ENCODE results near the gene RBM20.
"Not testable (repeated sequence)": the region's sequence is repeated elsewhere in the genome, so short reads cannot be mapped to it uniquely, and the experiment has no call there.

The RBM20 gene

GRCh38 chr10:110636932-110637557 lies 7.1 kb upstream of the RBM20 start:
- peaks cover 14% of the 10 kb centered on the region for H3K4me1 Mint-ChIP-seq
- no peaks in the 10 kb centered on the region for H3K36me3 Mint-ChIP-seq (ENCODE audit: low read depth)
- no peaks in the 10 kb centered on the region for H3K9me3 Mint-ChIP-seq
- ATAC-seq (no peak), DNase-seq (no peak)
- H3K27me3 Mint-ChIP-seq: peaks cover 19% of the 10 kb centered on the region
- H3K27ac Mint-ChIP-seq: no peak overlapping the region
- H3K4me3 Mint-ChIP-seq: no peak overlapping the region

DNA sequence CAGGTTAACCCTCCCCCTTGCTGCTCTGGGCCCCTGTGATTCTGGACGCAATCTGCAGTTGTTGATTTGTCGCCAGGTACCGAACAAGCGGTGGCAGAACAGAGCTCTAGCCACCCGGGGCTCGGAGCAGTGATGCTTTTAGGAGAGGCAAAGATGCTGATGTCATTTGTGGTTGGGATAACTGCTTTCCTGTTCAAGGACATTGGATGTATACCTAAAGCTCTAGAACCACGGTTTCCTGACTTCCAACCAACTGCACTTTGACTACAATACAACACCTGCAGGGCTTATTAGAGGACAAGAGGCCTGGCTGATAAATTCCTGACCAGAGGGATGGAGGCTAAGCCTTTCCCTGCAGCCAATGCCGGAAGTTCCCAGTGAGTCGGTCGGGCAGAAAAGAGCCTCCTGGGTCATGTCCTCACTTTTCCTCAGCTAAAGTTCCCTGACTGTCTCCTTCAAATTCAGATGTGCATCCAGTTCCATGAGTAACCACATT lies 6.5 kb upstream of the RBM20 start:
- Mint-ChIP-seq H3K27ac (no peak overlapping the region), H3K27me3 (peaks cover 25% of the 10 kb centered on the region), H3K36me3 (ENCODE audit: low read depth) (no peaks in the 10 kb centered on the region), H3K9me3 (no peaks in the 10 kb centered on the region), H3K4me3 (no peak overlapping the region), H3K4me1 (peaks cover 19% of the 10 kb centered on the region)
- ATAC-seq: no peak
- DNase-seq: no peak

DNA sequence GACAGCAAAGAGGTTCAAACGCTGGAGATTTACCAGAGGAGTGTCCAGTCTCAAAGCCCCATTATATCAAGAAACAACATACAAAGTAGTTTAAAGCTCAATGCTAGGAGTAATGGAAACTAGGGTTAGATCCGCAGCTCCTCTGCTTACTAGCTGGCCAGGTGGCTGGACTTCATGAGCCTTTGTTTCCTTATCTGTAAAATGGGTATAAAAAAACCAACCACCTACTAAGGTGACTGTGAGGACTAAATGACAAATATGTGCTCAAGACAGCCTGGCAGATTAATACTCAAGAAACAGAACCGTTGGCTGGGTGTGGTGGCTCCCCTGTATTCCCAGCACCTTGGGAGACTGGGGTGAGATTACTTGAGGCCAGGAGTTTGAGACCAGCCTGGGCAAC lies 5.8 kb upstream of the RBM20 start:
- no peaks in the 10 kb centered on the region for H3K36me3 Mint-ChIP-seq (ENCODE audit: low read depth)
- H3K4me1 Mint-ChIP-seq: peaks cover 26% of the 10 kb centered on the region
- no peak for ATAC-seq
- no peaks in the 10 kb centered on the region for H3K9me3 Mint-ChIP-seq
- no peak overlapping the region for H3K27ac Mint-ChIP-seq
- no peak for DNase-seq
- H3K27me3 Mint-ChIP-seq: peaks cover 32% of the 10 kb centered on the region
- no peak overlapping the region for H3K4me3 Mint-ChIP-seq

DNA sequence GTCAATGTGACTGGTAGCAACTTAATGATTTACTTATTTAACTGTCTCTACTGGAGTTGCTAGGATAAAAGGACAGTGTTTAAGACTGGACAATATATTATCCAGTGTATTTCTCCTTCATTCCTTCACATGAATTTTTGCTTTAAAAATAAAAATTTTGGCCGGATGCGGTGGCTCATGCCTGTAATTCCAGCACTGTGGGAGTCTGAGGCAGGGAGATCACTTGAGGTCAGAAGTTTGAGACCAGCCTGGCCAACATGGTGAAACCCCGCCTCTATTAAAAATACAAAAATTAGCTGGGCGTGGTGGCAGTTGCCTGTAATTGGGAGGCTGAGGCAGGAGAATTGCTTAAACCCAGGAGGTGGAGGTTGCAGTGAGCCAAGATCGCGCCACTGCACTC lies 5.1 kb upstream of the RBM20 start:
- H3K9me3 Mint-ChIP-seq; ATAC-seq; DNase-seq; H3K27ac Mint-ChIP-seq; H3K36me3 Mint-ChIP-seq (ENCODE audit: low read depth); H3K4me3 Mint-ChIP-seq: not testable (repeated sequence)
- Mint-ChIP-seq H3K27me3 (peaks cover 34% of the 10 kb centered on the region), H3K4me1 (peaks cover 28% of the 10 kb centered on the region)

GRCh38 chr10:110639858-110640257 lies 4.3 kb upstream of the RBM20 start:
- not testable (repeated sequence) for DNase-seq; H3K36me3 Mint-ChIP-seq (ENCODE audit: low read depth); ATAC-seq; H3K27ac Mint-ChIP-seq; H3K9me3 Mint-ChIP-seq; H3K4me3 Mint-ChIP-seq
- Mint-ChIP-seq H3K27me3 (peaks cover 38% of the 10 kb centered on the region), H3K4me1 (peaks cover 32% of the 10 kb centered on the region)

DNA sequence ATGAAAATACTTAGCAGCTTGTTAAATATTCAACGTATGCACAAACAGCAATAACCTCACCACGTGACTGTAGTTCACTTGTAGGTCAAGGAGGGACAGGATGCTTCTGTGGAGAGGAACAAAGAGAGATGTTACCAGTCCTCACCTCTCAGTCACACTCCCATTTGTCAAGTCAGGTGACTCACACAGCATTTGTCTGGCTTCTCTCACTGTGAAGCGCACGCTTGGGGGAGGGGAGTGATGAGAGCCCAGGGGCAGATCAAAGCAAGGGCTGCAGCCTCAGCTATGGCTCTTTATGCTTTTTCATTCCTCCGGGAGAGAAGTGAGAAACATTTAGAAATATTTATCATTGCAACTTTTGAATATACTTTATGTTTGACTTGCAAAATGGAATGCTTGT lies 2.9 kb upstream of the RBM20 start:
- Mint-ChIP-seq H3K4me1 (peaks cover 33% of the 10 kb centered on the region), H3K9me3 (no peaks in the 10 kb centered on the region), H3K36me3 (ENCODE audit: low read depth) (no peaks in the 10 kb centered on the region), H3K27me3 (peaks cover 46% of the 10 kb centered on the region), H3K4me3 (no peak overlapping the region), H3K27ac (peak overlapping the region; percentile 36)
- DNase-seq (peak; percentile 51), ATAC-seq (peak; percentile 88)

GRCh38 chr10:110642204-110643034 lies 1.7 kb upstream of the RBM20 start:
- Mint-ChIP-seq H3K9me3 (no peaks in the 10 kb centered on the region), H3K27ac (peak overlapping the region; percentile 43), H3K4me1 (peaks cover 33% of the 10 kb centered on the region), H3K36me3 (ENCODE audit: low read depth) (no peaks in the 10 kb centered on the region), H3K4me3 (peak overlapping the region; percentile 82), H3K27me3 (peaks cover 53% of the 10 kb centered on the region)
- no peak for ATAC-seq
- DNase-seq: no peak

- Mint-ChIP-seq H3K9me3 (no peaks in the 10 kb centered on the region), H3K27me3 (peaks cover 55% of the 10 kb centered on the region), H3K27ac (no peak overlapping the region), H3K4me3 (peak overlapping the region; percentile 82), H3K4me1 (peaks cover 33% of the 10 kb centered on the region), H3K36me3 (ENCODE audit: low read depth) (no peaks in the 10 kb centered on the region)
- no peak for DNase-seq
- no peak for ATAC-seq
Measured at GRCh38 chr10:110643035-110643652, 992 bp upstream of the RBM20 start.

GRCh38 chr10:110644598-110645462 lies 694 bp downstream of the RBM20 start:
- H3K4me1 Mint-ChIP-seq: peaks cover 38% of the 10 kb centered on the region
- no peak for DNase-seq
- ATAC-seq: no peak
- peaks cover 67% of the 10 kb centered on the region for H3K27me3 Mint-ChIP-seq
- H3K4me3 Mint-ChIP-seq: peak overlapping the region; percentile 71
- no peaks in the 10 kb centered on the region for H3K9me3 Mint-ChIP-seq
- H3K27ac Mint-ChIP-seq: no peak overlapping the region
- no peaks in the 10 kb centered on the region for H3K36me3 Mint-ChIP-seq (ENCODE audit: low read depth)

GRCh38 chr10:110646417-110647135 lies 2.4 kb downstream of the RBM20 start:
- Mint-ChIP-seq H3K27ac (no peak overlapping the region), H3K27me3 (peaks cover 65% of the 10 kb centered on the region), H3K36me3 (ENCODE audit: low read depth) (no peaks in the 10 kb centered on the region), H3K9me3 (no peaks in the 10 kb centered on the region), H3K4me1 (peaks cover 45% of the 10 kb centered on the region), H3K4me3 (no peak overlapping the region)
- no peak for DNase-seq
- no peak for ATAC-seq

DNA sequence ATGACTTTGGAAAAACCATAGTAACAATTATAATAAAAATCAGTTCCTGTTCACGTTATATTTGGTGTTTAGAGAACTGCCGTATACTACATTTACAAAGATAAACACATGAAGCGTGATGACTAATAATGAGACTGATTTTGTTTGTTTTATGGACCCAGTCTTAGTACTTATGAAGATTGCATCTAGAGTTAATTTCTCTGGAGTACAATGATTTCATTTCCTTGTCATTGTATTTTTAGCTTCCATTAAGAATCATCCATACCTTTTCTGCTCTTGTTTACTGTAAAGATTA lies 2.9 kb downstream of the RBM20 start:
- peaks cover 60% of the 10 kb centered on the region for H3K27me3 Mint-ChIP-seq
- no peak overlapping the region for H3K4me3 Mint-ChIP-seq
- H3K36me3 Mint-ChIP-seq (ENCODE audit: low read depth): no peaks in the 10 kb centered on the region
- H3K4me1 Mint-ChIP-seq: peaks cover 45% of the 10 kb centered on the region
- H3K9me3 Mint-ChIP-seq: no peaks in the 10 kb centered on the region
- ATAC-seq (no peak), DNase-seq (no peak)
- no peak overlapping the region for H3K27ac Mint-ChIP-seq

- Mint-ChIP-seq H3K36me3 (ENCODE audit: low read depth) (no peaks in the 10 kb centered on the region), H3K27me3 (peaks cover 56% of the 10 kb centered on the region), H3K9me3 (no peaks in the 10 kb centered on the region), H3K27ac (no peak overlapping the region), H3K4me1 (peaks cover 43% of the 10 kb centered on the region), H3K4me3 (no peak overlapping the region)
- ATAC-seq (no peak), DNase-seq (no peak)
Measured at GRCh38 chr10:110648692-110649346, 4.7 kb downstream of the RBM20 start.

GRCh38 chr10:110649347-110650264 lies 5.5 kb downstream of the RBM20 start:
- H3K27ac Mint-ChIP-seq: no peak overlapping the region
- peaks cover 54% of the 10 kb centered on the region for H3K27me3 Mint-ChIP-seq
- H3K36me3 Mint-ChIP-seq (ENCODE audit: low read depth): no peaks in the 10 kb centered on the region
- no peak for DNase-seq
- H3K4me3 Mint-ChIP-seq: no peak overlapping the region
- ATAC-seq: no peak
- peaks cover 41% of the 10 kb centered on the region for H3K4me1 Mint-ChIP-seq
- H3K9me3 Mint-ChIP-seq: no peaks in the 10 kb centered on the region
